H1 (cell line): ENCODE measurements around the gene CYSRT1. TPM values are rescaled to one million over a fixed set of nuclear protein-coding genes. Genes with fewer than 3 reads are reported as not detected.

Source experiments
- CTCF ChIA-PET: fragments of 300-600 bp; sonication (Branson Sonifier 250); formaldehyde crosslinking; loops from one replicate; lab custom pipeline; 2021; ENCODE audit not compliant: partially characterized antibody; lab: Charles Lee
- POLR2A ChIA-PET: fragments of 300-600 bp; sonication (Branson Sonifier 250); formaldehyde crosslinking; loops from one replicate; lab custom pipeline; 2021; ENCODE audit warnings: inconsistent platforms; ENCODE audit not compliant: partially characterized antibody; lab: Charles Lee
- DNase-seq, 2 experiments: peaks; one replicate each; pipeline versions ENCODE4 v3.0.0 to v3.0.0-alpha.2; 2010 to 2022; ENCODE audit warnings: low spot score in 2 of 2, low read depth in 1 of 2, mixed read lengths in 1 of 2
- FAIRE-seq: peaks from 2 replicates; lab custom pipeline; 2011; peaks lifted over from hg19 to GRCh38; lab: Jason Lieb, UNC
- H2AFZ ChIP-seq: 2 replicates; pipeline ENCODE4 v1.8.1; 2012; ENCODE audit warnings: low read length, inconsistent platforms
- H2AK5ac ChIP-seq: 2 replicates; pipeline ENCODE4 v1.6.1; 2013; ENCODE audit warnings: low read depth, low read length
- H2BK120ac ChIP-seq: replicated peaks from 2 replicates; pipeline ENCODE3; 2013; ENCODE audit warnings: low read depth, low read length, inconsistent platforms
- H2BK12ac ChIP-seq: 2 replicates; pipeline ENCODE4 v1.6.1; 2013; ENCODE audit warnings: low read depth, low read length
- H2BK15ac ChIP-seq: 2 replicates; pipeline ENCODE4 v1.6.1; 2013; ENCODE audit warnings: low read length
- H2BK20ac ChIP-seq: 2 replicates; pipeline ENCODE4 v1.6.1; 2013; ENCODE audit warnings: low read length
- H2BK5ac ChIP-seq: 2 replicates; pipeline ENCODE4 v1.6.1; 2013; ENCODE audit warnings: low read depth, low read length
- H3K14ac ChIP-seq: 2 replicates; pipeline ENCODE4 v1.6.1; 2013; ENCODE audit warnings: inconsistent platforms; ENCODE audit not compliant: insufficient read length
- H3K18ac ChIP-seq: 2 replicates; pipeline ENCODE4 v1.6.1; 2013; ENCODE audit warnings: low read length; ENCODE audit errors: extremely low read depth
- H3K23ac ChIP-seq: 2 replicates; pipeline ENCODE4 v1.6.1; 2013; ENCODE audit warnings: inconsistent platforms; ENCODE audit not compliant: insufficient read length
- H3K23me2 ChIP-seq: 2 replicates; pipeline ENCODE4 v1.6.1; 2013; ENCODE audit warnings: low read depth, low read length
- H3K27ac ChIP-seq: 2 replicates; pipeline ENCODE4 v1.6.1; 2011; ENCODE audit warnings: low read depth, low read length, inconsistent platforms
- H3K27me3 ChIP-seq, 4 experiments: replicated peaks in 1 of 4; 1 replicate in 1 of 4; 2 replicates in 3 of 4; pipeline versions ENCODE4 v1.6.1 to v1.8.1; 2011 to 2013; ENCODE audit warnings: low read length in 3 of 4, mild to moderate bottlenecking in 3 of 4, inconsistent platforms in 2 of 4, mixed read lengths in 2 of 4, moderate library complexity in 1 of 4; ENCODE audit not compliant: control insufficient read depth in 3 of 4, insufficient read depth in 3 of 4; ENCODE audit errors: extremely low read depth in 1 of 4
- H3K36me3 ChIP-seq, 4 experiments: 2 replicates each; pipeline versions ENCODE4 v1.6.1 to v1.8.1; 2011 to 2013; ENCODE audit warnings: mild to moderate bottlenecking in 4 of 4, low read length in 3 of 4, moderate library complexity in 2 of 4, control low read depth in 1 of 4, inconsistent platforms in 1 of 4; ENCODE audit not compliant: insufficient read depth in 4 of 4, control insufficient read depth in 2 of 4
- H3K4ac ChIP-seq: replicated peaks from 2 replicates; pipeline ENCODE3; 2013; ENCODE audit warnings: low read length, low read depth, mixed read lengths, inconsistent platforms; ENCODE audit not compliant: insufficient read length
- H3K4me1 ChIP-seq, 4 experiments: replicated peaks in 1 of 4; 1 replicate in 1 of 4; 2 replicates in 3 of 4; pipeline versions ENCODE4 v1.6.1 to v1.8.1; 2011 to 2013; ENCODE audit warnings: low read length in 3 of 4, inconsistent platforms in 2 of 4, mixed read lengths in 1 of 4; ENCODE audit not compliant: insufficient read depth in 4 of 4, control insufficient read depth in 3 of 4
- H3K4me2 ChIP-seq, 2 experiments: 2 replicates each; pipeline versions ENCODE4 v1.6.1 to v1.8.1; 2011 to 2013; ENCODE audit warnings: low read depth in 2 of 2, low read length in 2 of 2, control low read depth in 1 of 2, inconsistent platforms in 1 of 2, mild to moderate bottlenecking in 1 of 2; ENCODE audit not compliant: insufficient read depth in 1 of 2
- H3K4me3 ChIP-seq, 4 experiments: fragments of 200-600, 300-600 bp in 1 of 4; sonication (generic), shearing (Covaris generic), sonication (Bioruptor Twin) in 1 of 4; 2 replicates each; pipeline versions ENCODE4 v1.5.1 to v1.8.1; 2011 to 2016; ENCODE audit warnings: low read length in 4 of 4, low read depth in 3 of 4, control low read depth in 2 of 4, inconsistent platforms in 2 of 4, mild to moderate bottlenecking in 2 of 4, mixed read lengths in 1 of 4, moderate library complexity in 1 of 4; ENCODE audit not compliant: insufficient read depth in 2 of 4; ENCODE audit errors: extremely low read depth in 1 of 4
- H3K56ac ChIP-seq: replicated peaks from 2 replicates; pipeline ENCODE3; 2013; ENCODE audit warnings: low read depth, mild to moderate bottlenecking, mixed read lengths, low read length, inconsistent platforms; ENCODE audit not compliant: insufficient read length
- H3K79me1 ChIP-seq: 2 replicates; pipeline ENCODE4 v1.6.1; 2013; ENCODE audit warnings: low read depth, low read length, control low read depth
- H3K79me2 ChIP-seq, 2 experiments: 2 replicates each; pipeline versions ENCODE4 v1.6.1 to v1.8.1; 2012 to 2013; ENCODE audit warnings: low read length in 2 of 2, mild to moderate bottlenecking in 2 of 2, inconsistent platforms in 1 of 2; ENCODE audit not compliant: insufficient read depth in 2 of 2, control insufficient read depth in 1 of 2
- H3K9ac ChIP-seq, 4 experiments: replicated peaks in 1 of 4; 1 replicate in 1 of 4; 2 replicates in 3 of 4; pipeline versions ENCODE4 v1.6.1 to v1.8.1; 2011 to 2013; ENCODE audit warnings: low read depth in 3 of 4, low read length in 3 of 4, control low read depth in 2 of 4, mild to moderate bottlenecking in 2 of 4, moderate library complexity in 2 of 4, inconsistent platforms in 1 of 4; ENCODE audit errors: extremely low read depth in 1 of 4
- H3K9me3 ChIP-seq, 2 experiments: 2 replicates each; pipeline versions ENCODE4 v1.6.1 to v1.8.1; 2012 to 2013; ENCODE audit warnings: mild to moderate bottlenecking in 2 of 2, moderate library complexity in 2 of 2, control low read depth in 1 of 2, inconsistent platforms in 1 of 2, low read depth in 1 of 2, low read length in 1 of 2, mixed read lengths in 1 of 2; ENCODE audit not compliant: insufficient read depth in 2 of 2
- H4K20me1 ChIP-seq, 2 experiments: replicated peaks in 1 of 2; 2 replicates each; pipeline versions ENCODE3 to v1.8.1; 2011 to 2013; ENCODE audit warnings: inconsistent platforms in 2 of 2, low read length in 2 of 2, mild to moderate bottlenecking in 1 of 2; ENCODE audit not compliant: insufficient read depth in 2 of 2, control insufficient read depth in 1 of 2
- H4K5ac ChIP-seq: 2 replicates; pipeline ENCODE4 v1.6.1; 2013; ENCODE audit warnings: low read length, low read depth, mixed read lengths, inconsistent platforms; ENCODE audit not compliant: insufficient read length
- H4K8ac ChIP-seq: 2 replicates; pipeline ENCODE4 v1.8.0; 2013; ENCODE audit warnings: mild to moderate bottlenecking, moderate library complexity, low read length, inconsistent platforms; ENCODE audit not compliant: insufficient read depth; ENCODE audit errors: extremely low read depth
- H4K91ac ChIP-seq: replicated peaks from 2 replicates; pipeline ENCODE3; 2013; ENCODE audit warnings: low read length, mixed read lengths, inconsistent platforms; ENCODE audit not compliant: insufficient read length
- CHD2 ChIP-seq: IDR thresholded peaks from 2 replicates; pipeline ENCODE4 v1.6.1; 2012; ENCODE audit warnings: low read length, improper control_type of control experiment
- WGBS, 2 experiments: shearing (Covaris generic) in 1 of 2; methylation state at CpG; one replicate each; pipeline versions ENCODE4 v1.1.6 to v1.1.7; 2013 to 2015; ENCODE audit warnings: low lambda C conversion rate in 2 of 2, mixed read lengths in 2 of 2, inconsistent platforms in 1 of 2, low coverage in 1 of 2, missing lambda C conversion rate in 1 of 2; ENCODE audit not compliant: insufficient replicate concordance in 2 of 2, insufficient coverage in 1 of 2, insufficient read length in 1 of 2; ENCODE audit errors: extremely low coverage in 1 of 2, missing lambda C conversion rate in 1 of 2; 5-methylcytosine and 5-hydroxymethylcytosine counted together
- polyA plus RNA-seq, 7 experiments: library from polyadenylated mRNA; depleted of rRNA in 3 of 7; stranded (reverse) in 5 of 7; unstranded in 2 of 7; fragments of >200 nt in 5 of 7; fragments of 200-250 nt in 2 of 7; gene quantifications; 1 replicate in 5 of 7; 2 replicates in 1 of 7; 4 replicates in 1 of 7; pipeline versions ENCODE4 v1.2.1 to v1.2.3, GENCODE V29; 2011 to 2013; ENCODE audit warnings: missing spikeins in 2 of 7, mixed read lengths in 2 of 7
- total RNA-seq: library from RNA; stranded (reverse); fragmentation: NEBNext Ultra II Directional; extraction: Animal tissue kit (Norgen Biotek cat#: 25700); gene quantifications from 2 replicates; pipeline ENCODE4 v1.2.1, GENCODE V29; 2021

Gene CYSRT1
- total and polyA plus RNA-seq, 2 of the 8 experiments (the other 6 are each of a cell fraction or from before 2014, with no cell fraction given) = 1.0 to 6.5 TPM

DNA sequence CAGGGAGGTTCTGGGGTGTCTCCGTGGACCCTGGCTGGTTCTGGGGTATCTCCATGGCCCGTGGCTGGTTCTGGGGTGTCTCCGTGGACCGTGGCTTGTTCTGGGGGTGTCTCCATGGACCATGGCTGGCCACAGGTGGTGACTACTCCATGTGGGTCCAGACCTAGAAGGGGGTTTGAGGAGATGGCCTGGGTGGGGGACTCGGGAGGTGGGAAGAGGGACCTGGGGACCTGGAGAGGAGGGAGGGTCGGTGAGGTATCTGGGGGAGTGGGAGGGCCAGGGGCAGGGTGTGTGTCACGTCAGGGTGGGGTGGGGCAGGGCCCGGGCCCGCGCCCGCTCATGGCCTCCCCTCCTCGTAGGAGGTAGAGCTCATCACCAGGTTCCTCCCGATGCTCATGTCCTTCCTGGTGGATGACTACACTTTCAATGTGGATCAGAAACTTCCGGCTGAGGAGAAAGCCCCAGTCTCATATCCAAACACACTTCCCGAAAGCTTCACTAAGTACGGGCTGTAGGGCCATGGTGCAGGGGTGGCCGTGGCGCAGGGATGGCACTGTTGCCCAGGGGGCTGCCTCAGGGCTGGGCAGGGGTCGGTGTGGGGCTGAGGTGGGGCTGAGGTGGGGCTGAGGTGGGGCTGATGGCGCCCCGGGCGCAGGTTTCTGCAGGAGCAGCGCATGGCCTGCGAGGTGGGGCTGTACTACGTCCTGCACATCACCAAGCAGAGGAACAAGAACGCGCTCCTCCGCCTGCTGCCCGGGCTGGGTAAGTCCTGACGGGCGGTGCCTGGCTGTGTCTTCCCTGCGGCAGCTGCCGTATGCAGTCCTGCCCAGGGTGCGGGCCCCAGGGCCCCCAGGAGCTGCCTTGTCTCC is 41.8 kb downstream of the CYSRT1 start:
- no peaks in the 10 kb centered on the region for H3K4me1 ChIP-seq
- H2AFZ ChIP-seq = no peak overlapping the region
- peaks cover 6 to 37% (median 22%) of the 10 kb centered on the region in 4 experiments for H3K36me3 ChIP-seq
- no peak for DNase-seq
- no peak overlapping the region for H2AK5ac ChIP-seq
- H2BK5ac ChIP-seq = no peak overlapping the region
- H3K27ac ChIP-seq = no peak overlapping the region
- no peak overlapping the region for H2BK20ac ChIP-seq
- no peak overlapping the region for H3K4ac ChIP-seq
- H3K14ac ChIP-seq = no peak overlapping the region
- H4K20me1 ChIP-seq = peaks cover under 1 to 10% of the 10 kb centered on the region in 2 experiments
- no peak overlapping the region for H3K9ac ChIP-seq
- H2BK120ac ChIP-seq = no peak overlapping the region
- H3K79me1 ChIP-seq = no peaks in the 10 kb centered on the region
- H3K79me2 ChIP-seq = no peaks in the 10 kb centered on the region
- no peak overlapping the region for H2BK15ac ChIP-seq
- no peak overlapping the region for H3K4me2 ChIP-seq
- no peak overlapping the region for H3K23ac ChIP-seq
- no peak overlapping the region for H2BK12ac ChIP-seq
- H3K27me3 ChIP-seq = no peaks in the 10 kb centered on the region
- WGBS, 2 experiments = 95% methylated on average over 15 of the region's 34 CpGs; no CpG with 5 or more reads in 1 of the 2 experiments
- no peak overlapping the region for H3K18ac ChIP-seq
- ChIA-PET POLR2A (interaction anchor here (1.2 to 69.9 kb wide), 3 partner anchors 10 to 137 kb away, joined by 3 to 1462 read pairs (median 1462); partner anchors contain the start of genes CYSRT1, NDOR1, NELFB and RNF208), CTCF (interaction anchor here (0.8 to 2.6 kb wide), 7 partner anchors 10 to 178 kb away, joined by 3 to 11 read pairs (median 4); no protein-coding TSS in a partner anchor)
- H4K91ac ChIP-seq = no peak overlapping the region
- no peak overlapping the region for H4K5ac ChIP-seq
- no peak overlapping the region for H3K56ac ChIP-seq
- H4K8ac ChIP-seq = no peak overlapping the region
- no peak for FAIRE-seq
- no peaks in the 10 kb centered on the region for H3K23me2 ChIP-seq
- H3K9me3 ChIP-seq = no peaks in the 10 kb centered on the region
- no peak overlapping the region for H3K4me3 ChIP-seq
- no peak for TF ChIP-seq CHD2
